ENCODE results near the gene KCNJ15.

GRCh38 chr21:38247738-38248510, 8.9 kb upstream of the KCNJ15 start:
- TF ChIP-seq POLR2A (IDR thresholded peaks at IDR 0.05; ENCODE audit: low read depth, low read length) (no peak), POLR2AphosphoS5 (IDR thresholded peaks at IDR 0.05; ENCODE audit: low read depth, low read length) (no peak), TAF1 (IDR thresholded peaks at IDR 0.05; ENCODE audit: low read depth, low read length) (no peak)

Measured in GM12891 (cell line).